SK-N-SH treated with all-trans-retinoic acid at 6 μM for 48 hours (cell line): ENCODE results near the gene NOTO.

ENCODE experiments used
- GLIS3 ChIP-seq: fragments of 250-450 bp; sonication (Bioruptor Pico); IDR thresholded peaks from 2 replicates; pipeline ENCODE4 v1.5.0; 2020; ENCODE audit warnings: mild to moderate bottlenecking, moderate library complexity
- OSR1 ChIP-seq: fragments of 250-450 bp; sonication (Bioruptor Pico); IDR thresholded peaks from 2 replicates; pipeline ENCODE4 v1.8.0; 2022; ENCODE audit warnings: moderate library complexity, mild to moderate bottlenecking, inconsistent platforms
- TCF4 ChIP-seq: fragments of 250-450 bp; sonication (Bioruptor Pico); IDR thresholded peaks from 2 replicates; pipeline ENCODE4 v1.8.0; 2021; ENCODE audit warnings: mild to moderate bottlenecking, moderate library complexity, borderline replicate concordance
- ZFP3 ChIP-seq: fragments of 250-450 bp; sonication (Bioruptor Pico); IDR thresholded peaks from 2 replicates; pipeline ENCODE4 v1.5.0; 2020; ENCODE audit warnings: mild to moderate bottlenecking, moderate library complexity
- ZFP30 ChIP-seq: fragments of 450-650 bp; formaldehyde crosslinking; IDR thresholded peaks from 2 replicates; pipeline ENCODE4 v1.5.0; 2022; ENCODE audit warnings: mild to moderate bottlenecking, moderate library complexity
- ZNF8 ChIP-seq: fragments of 450-650 bp; formaldehyde crosslinking; IDR thresholded peaks from 2 replicates; pipeline ENCODE4 v1.5.0; 2020; ENCODE audit warnings: mild to moderate bottlenecking, moderate library complexity
- TF ChIP-seq, protein P1 (sequence below): fragments of 250-450 bp; sonication (Bioruptor Pico); IDR thresholded peaks from 2 replicates; pipeline ENCODE4 v1.5.1; 2021; ENCODE audit warnings: mild to moderate bottlenecking, moderate library complexity

DNA sequence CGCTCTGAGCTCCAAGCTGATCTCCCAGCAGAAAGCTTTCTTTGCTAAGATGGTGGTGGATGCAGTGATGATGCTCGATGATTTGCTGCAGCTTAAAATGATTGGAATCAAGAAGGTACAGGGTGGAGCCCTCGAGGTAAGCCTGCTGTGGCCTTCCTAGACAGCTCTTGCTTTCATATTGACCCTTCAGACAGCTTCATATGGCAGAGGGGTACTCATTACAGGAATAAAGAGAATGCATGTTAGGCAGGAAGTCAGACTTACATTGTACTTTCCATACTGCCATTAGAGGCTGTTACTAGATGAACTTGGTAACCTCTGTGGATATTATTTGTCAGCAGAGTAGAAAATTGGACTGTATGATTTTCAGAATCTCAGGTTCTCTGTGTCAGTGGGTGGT, 42.2 kb downstream of the NOTO start:
- TF ChIP-seq OSR1 (CRISPR knock-in tag) (no peak), ZFP30 (no peak), ZNF8 (no peak), ZFP3 (CRISPR knock-in tag) (no peak), TCF4 (no peak), GLIS3 (no peak)
- TF ChIP-seq, protein P1, sequence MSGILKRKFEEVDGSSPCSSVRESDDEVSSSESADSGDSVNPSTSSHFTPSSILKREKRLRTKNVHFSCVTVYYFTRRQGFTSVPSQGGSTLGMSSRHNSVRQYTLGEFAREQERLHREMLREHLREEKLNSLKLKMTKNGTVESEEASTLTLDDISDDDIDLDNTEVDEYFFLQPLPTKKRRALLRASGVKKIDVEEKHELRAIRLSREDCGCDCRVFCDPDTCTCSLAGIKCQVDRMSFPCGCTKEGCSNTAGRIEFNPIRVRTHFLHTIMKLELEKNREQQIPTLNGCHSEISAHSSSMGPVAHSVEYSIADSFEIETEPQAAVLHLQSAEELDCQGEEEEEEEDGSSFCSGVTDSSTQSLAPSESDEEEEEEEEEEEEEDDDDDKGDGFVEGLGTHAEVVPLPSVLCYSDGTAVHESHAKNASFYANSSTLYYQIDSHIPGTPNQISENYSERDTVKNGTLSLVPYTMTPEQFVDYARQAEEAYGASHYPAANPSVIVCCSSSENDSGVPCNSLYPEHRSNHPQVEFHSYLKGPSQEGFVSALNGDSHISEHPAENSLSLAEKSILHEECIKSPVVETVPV (CRISPR knock-in tag): no peak
